Gastrocnemius medialis (tissue), 4 donors: ENCODE results near the gene PAIP2.
"Not testable (repeated sequence)": the region's sequence is repeated elsewhere in the genome, so short reads cannot be mapped to it uniquely, and the experiment has no call there.

Source experiments
- POLR2A ChIP-seq, 2 donors: fragments of 450-650 bp; IDR thresholded peaks; one replicate each; pipeline ENCODE4 v1.6.1; 2017; ENCODE audit warnings: antibody characterized with exemption in 2 of 2, mild to moderate bottlenecking in 2 of 2, moderate library complexity in 2 of 2
- TF ChIP-seq, protein P1 (sequence below), 5 experiments: fragments of 450-650 bp in 3 of 5; fragments of 200-600 bp in 2 of 5; sonication (generic) in 2 of 5; IDR thresholded peaks in 4 of 5; conservative IDR thresholded peaks in 1 of 5; 1 replicate in 4 of 5; 2 replicates in 1 of 5; pipeline ENCODE4 v1.5.1; 2016 to 2019; ENCODE audit warnings: antibody characterized with exemption in 5 of 5, mild to moderate bottlenecking in 3 of 5, moderate library complexity in 3 of 5

DNA sequence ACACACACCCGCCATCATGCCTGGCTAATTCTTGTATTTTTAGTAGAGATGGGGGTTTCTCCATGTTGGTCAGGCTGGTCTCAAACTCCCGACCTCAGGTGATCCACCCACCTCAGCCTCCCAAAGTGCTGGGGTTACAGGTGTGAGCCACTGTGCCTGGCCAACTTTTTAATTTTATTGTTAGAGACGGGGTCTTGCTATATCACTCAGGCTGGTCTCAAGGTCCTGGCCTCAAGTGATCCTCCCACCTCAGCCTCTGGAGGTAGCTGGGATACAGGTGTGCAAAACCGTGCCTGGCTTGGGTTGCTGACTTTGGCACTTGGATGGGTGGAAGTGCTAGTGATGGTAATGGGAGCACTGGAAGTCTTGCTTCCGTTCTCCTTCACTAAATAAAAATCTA is 67.5 kb downstream of the PAIP2 start:
- TF ChIP-seq, protein P1, sequence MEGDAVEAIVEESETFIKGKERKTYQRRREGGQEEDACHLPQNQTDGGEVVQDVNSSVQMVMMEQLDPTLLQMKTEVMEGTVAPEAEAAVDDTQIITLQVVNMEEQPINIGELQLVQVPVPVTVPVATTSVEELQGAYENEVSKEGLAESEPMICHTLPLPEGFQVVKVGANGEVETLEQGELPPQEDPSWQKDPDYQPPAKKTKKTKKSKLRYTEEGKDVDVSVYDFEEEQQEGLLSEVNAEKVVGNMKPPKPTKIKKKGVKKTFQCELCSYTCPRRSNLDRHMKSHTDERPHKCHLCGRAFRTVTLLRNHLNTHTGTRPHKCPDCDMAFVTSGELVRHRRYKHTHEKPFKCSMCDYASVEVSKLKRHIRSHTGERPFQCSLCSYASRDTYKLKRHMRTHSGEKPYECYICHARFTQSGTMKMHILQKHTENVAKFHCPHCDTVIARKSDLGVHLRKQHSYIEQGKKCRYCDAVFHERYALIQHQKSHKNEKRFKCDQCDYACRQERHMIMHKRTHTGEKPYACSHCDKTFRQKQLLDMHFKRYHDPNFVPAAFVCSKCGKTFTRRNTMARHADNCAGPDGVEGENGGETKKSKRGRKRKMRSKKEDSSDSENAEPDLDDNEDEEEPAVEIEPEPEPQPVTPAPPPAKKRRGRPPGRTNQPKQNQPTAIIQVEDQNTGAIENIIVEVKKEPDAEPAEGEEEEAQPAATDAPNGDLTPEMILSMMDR (IDR thresholded peaks at IDR 0.05 in 4 of 5, conservative IDR thresholded peaks at IDR 0.05 in 1 of 5), result not testable (repeated sequence)
- not testable (repeated sequence) for TF ChIP-seq POLR2A (IDR thresholded peaks at IDR 0.05)
